Stimulated activated CD4-positive, alpha-beta T cell treated with anti-CD3 and anti-CD28 coated beads, Interleukin-12 subunit alpha, Interleukin-12 subunit beta, amount 100 ng/mL, for 4 hours (primary cell): Measurements from ENCODE around the gene PFDN1.

Experiments used
- DNase-seq: peaks from one replicate; pipeline ENCODE4 v3.0.0-alpha.2; 2020

PFDN1 gene

DNA sequence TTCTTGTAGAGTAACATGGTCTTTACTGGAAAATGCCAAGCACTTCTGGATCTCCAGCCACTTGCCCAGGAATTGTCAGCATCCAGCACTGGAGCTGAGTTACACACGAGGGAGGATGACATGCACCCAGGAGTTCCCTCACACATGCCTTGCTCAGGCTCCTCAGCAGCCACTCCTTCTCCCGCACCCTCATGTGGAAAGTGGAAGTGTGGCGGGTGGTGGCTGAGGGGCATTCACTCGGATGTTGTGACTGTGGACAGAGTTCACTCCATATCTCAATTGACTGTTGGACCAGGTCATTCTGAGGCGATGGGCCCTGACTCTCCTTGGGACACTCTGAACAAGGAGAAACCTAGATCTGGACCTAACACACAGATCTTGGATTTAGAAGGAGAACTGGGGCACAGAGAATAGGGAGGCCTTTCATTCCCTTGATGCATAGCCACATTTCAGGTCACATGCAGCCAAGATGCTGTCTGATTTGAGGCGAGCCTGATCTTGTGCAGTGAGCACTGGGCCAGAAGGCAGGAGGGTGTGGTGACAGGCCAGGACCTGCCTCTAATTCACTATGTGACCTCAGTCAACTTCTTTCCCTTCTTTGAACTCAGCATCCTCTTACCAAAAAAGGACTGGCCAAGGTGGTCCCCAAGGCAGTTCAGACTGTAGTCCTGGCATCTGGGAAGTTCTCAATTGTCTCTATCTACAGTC, 65.9 kb downstream of the PFDN1 start:
- no peak for DNase-seq

DNA sequence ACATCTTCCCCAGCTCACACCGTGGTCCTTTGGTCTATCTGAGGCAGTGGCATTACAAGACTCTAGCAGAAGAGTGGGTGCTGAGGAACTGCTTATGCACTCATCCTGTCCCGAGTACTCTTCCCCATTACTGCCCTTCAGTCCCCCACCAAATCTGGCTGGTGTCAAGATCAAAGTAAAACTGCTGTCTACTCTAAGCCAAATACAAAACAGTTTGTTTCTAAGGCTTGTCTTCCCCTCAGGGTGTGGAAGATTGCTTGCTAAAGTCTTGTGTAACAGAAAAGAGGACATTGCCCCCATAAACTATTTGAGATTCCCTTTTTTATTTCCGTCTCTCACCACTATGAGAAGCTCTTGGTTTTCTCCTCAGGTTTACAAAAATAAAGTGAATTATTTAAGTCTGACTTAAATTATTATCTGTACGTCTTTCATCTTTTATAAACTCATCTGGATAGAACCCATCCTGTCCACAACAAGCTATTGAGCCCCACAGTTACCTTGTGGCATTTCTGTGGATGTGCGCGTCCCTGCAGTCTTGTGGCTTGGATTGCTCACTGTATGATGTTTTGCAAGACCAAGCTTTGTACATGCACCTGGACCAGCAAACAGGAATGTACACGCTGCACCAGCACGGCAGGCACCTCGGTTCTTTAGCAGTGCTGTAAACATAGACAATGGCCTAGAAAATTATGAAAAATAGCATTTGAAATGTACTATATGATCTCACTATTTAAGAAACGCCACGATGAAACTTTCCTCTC, 66.9 kb downstream of the PFDN1 start:
- DNase-seq, result no peak

DNA sequence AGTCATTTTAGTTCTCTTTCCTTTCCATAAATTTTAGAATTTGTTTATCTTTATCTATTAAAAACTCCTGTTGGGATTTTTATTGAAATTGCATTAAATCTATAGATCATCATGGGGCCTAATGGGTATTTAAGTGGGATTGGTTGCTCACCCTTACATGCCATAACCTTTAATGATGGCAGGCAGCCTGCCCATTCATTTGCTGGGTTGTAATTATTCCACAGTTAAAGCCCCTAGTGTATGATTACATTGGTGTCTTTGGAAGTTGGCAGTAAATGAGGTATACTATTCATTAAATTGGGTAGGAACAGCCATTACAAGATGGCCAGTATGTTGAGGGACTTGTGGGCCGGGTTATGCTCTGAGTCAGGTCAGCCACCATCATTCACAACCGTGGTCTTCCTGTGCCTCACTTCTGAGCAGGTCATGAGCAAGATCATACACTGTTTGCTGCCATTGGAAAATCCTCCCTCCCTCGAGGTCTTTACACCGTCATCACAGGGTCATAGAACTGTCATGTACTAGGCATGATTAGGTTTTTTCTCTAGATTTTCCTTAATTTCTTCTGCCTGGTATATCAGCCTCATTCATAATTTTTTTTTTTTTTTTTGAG, 68.4 kb downstream of the PFDN1 start:
- no peak for DNase-seq

DNA sequence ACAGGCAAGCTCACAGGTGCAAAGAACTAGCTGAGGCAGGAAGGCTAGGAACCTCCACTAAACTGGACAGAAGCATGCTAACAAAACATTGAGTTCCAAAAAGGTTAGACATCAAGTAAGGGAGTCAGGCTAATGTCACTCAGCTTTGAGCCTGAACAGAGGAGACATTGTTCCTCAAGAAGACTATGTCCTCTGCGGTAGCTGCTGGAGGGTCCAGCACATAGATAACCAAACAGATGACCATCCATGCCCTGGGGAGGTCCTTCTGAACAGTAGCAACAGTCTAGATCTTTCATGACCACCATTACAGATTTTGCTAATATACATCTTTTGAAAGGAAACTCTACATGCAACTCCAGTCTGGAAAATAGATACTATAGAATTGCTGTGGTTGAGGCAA, 70.2 kb downstream of the PFDN1 start:
- DNase-seq, result no peak

DNA sequence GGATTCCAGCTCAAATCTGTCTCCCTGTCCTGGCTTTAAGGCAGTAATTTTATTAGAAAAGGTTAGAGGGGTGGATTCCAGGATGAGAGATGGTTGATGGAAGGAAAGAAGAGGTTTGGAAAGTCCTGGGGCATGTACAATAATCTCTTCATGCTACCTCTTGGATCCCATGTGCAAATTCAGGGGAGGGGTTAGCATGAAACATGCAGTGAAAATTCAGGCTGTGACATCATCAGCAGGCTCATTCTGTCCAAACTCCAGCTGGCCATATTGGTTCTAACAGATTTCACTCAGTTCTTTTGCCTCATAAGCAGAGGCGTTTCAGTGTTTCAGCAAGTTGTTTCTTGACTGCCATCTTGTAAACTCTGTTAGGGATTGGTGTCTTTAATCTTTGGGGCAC, 72.5 kb downstream of the PFDN1 start:
- no peak for DNase-seq

DNA sequence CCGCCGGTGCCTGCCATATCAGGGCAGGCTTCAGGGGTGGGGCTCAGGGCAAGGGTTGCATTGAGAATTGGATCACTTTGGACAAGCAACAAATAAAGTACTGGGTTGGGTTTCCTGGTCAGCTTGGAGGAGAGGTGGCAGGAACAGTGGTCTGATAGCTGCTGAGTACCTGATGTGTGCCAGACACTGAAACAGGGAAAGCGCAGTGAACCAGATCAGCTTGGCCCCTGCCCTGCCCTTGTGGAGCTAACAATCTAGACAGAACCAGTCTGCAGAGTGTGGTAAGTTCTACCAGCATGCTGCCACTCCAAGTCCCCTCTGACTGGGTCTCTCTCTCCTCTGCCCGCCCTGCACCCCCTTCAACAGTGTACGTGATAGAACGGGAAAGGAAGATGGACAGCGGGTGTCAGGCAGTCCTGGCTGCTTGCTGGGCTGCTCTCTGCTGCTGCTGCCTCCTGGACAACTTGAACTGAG, 74.5 kb downstream of the PFDN1 start:
- DNase-seq, result no peak

DNA sequence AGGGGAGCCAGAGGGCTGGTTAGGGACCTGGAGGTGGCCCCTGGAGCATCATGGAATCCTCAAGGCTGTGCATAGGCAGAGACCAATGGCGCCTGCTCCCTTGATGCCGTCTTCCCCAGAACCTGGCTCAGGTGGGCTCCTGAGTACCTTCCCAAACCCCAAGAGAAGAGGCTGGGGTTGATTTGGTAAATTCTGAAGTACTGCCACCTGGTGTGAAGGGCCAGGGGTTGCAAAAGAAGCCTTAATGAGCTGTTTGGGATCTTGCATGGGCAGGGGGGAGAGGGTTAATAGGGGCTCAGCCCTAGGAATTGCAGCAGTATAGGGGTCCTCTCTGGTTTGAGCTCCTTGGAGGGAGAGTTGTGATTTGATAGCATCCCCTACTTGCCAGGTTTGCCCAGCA, 75.9 kb downstream of the PFDN1 start:
- DNase-seq, result no peak

DNA sequence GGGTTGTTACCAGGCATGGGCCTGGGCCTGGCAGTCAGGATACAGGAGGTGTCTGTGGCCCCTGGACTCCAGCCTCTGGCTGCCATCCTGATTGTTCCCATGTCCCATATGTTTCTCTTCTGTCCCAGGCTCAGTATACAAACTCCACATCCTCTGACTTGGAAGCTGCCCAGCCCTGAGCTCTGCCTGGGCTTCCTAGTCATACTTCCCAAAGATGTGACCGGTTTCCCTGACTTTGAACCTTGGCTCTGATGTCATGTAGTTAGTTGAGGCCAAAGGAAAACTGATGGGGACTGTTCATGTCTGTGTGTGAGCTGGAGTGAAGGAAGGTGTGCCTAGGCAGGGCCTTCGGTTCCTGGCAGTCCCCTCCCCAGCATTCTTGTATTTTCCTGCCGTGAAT, 77.5 kb downstream of the PFDN1 start:
- DNase-seq, result no peak

DNA sequence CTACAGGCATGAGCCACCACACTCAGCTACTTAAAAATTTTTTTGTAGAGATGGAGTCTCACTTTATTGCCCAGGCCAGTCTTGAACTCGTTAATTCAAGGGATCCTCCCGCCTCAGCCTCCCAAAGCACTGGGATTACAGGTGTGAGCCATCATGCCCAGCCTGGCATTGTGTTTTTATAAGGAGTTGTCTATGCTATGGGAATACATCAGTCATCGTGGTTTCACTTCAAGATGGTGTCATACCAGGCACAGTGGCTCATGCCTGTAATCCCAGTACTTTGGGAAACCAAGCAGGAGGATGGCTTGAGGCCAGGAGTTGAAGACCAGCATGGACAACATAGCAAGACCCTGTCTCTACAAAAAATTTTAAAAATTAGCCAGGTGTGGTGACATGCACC, 78.2 kb downstream of the PFDN1 start:
- DNase-seq, result no peak

DNA sequence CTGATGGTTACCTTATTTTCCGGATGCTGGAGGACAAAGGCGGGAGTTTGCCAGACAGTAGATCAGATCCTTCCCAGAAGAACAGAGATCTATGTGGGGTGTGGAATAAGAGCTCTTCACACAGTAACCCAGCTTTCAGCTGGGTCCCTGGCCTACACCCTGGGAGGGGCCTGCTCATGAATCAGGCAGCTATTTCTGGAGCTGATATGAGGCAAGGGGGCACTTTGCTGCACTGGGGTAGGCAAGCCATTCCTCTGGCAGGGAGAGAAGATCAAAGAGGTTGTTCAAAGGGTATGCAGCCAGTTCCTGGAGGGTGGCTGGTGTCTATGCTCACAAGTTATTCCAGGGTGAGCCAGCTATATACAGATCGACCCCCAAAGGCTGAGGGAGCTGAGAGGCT, 79.3 kb downstream of the PFDN1 start:
- DNase-seq, result no peak

DNA sequence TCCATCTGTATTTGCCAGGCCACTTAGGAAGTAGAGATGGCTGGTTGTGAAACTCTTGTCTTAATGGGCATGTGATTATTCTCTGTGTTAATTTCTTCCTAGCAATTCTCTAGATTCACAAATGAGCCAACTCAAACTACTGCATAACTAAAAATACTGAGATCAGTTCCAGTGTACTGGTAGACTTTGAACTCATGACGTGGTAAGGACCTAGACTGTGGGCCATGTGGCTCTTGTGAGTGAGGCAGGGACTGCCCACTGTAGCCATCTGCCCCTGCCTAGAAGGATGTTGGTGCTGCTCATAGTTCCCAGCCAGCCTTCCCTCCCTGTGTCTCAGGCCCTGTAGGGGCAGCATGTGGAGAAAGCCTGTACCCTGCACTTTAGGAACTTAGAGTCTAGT, 80.5 kb downstream of the PFDN1 start:
- no peak for DNase-seq

DNA sequence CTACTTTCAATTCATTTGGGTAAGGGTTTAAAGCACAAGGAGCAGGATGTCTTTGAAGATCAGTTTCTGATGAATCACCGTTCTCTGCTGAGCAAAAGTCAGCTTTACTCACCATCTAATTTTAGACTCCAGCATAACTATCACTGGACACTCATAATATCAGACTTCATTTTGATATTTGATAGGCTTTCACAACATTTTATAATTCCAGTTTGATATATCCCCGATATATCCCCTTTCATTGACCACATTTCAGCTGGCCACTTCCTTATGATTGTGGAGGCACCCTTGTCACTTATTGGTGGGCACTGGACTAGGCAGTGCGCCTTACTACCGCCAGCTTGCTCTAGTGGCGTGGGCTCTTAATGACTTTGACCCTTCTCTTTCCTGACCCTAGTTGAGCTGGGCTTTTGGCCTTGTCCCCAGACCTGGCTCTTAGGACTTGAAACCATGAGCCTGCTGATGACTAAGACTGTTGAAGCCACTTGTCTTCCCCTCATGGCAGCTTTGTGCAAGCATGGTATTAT, 81.1 kb downstream of the PFDN1 start:
- DNase-seq, result no peak

DNA sequence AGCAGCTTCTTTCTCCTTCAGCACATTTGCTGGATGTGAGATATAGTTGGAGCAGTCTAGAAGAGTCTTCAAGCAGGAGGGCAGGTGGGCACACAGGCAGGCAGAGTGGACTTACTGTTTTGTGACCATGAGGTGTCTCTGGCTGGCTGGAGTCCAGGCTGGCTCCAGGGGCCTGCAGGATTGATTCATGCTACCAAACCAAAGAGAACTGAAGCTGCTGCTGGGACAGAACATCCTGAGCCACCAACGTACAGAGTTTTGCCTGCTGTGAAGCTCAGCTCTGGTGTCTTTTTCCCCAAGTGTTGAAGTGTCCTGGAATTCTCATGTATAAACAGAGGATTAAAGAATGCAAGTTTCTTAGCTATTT, 82.2 kb downstream of the PFDN1 start:
- no peak for DNase-seq

DNA sequence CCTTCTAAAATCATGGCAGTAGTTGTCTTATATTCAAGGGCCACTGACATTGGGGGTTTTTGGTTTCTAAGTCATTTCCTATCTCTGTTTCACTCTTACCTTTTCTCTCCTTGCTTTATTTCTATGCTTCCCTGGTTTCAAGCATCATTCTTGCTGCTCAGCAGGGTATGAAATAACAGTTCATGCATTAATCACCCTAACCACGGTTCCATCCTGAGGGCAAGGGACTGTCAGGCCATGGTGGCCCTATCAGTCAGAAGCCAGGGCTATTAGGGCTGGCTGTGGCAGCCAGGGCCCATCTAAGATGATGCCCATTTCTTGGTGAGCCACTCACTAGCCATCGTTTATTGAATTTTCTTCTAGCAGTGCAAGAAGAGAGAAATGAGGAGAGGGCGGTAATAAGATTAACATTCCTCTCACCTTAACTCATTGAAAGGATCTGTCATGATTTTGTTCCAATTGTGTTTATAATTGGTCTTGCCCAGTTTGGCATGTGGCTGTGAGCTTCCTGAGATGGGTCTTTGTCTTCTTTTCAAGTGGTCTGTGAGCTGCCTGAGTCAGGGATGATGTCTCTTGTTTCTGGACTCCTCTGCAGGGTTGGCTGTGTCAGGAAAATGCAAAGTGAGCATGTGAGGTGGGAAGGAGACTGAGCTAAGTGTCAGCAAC, 82.7 kb downstream of the PFDN1 start:
- DNase-seq, result no peak

DNA sequence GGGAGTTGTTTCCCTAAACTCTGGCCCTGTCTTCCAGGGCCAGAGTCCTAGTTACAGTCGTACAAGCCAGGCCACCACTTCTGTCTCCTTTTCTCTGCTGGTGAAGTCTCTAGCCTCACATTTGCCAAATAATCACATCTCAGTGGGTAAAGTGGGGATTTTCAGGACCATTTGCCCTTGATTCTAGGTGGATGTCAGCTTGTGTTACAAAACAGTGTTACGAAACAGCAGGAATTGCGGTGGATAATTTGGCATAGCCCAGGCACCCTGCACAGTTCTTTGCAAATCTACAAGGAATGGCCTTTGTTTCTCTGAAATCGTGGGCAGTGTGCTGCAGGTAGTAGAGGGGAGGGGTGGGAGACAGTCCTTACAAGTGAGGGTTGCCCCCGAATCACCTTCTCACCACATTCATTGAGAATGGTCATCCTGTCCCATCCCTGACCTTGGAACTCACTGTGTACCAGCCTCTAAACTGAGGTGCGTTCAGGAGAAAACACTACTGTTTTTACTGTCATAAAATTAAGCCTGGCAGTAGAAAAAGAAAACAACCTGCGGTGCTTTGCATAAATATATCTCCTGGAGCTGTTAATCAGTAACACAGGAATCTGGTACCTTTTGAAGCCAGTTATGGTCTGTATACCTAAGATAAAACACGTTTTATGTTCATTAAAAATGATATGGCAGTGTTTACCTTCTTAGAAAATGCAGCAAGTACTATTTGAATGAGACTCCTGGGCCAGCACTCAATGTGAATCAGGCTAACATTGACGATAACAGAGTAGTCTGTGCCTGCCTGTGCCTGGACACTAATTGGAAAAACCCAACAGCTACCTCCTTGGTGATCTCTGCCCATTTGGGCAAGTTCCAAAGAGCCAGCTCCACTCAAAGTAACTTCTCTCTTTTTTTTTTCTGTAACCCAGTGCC, 83.6 kb downstream of the PFDN1 start:
- no peak for DNase-seq

DNA sequence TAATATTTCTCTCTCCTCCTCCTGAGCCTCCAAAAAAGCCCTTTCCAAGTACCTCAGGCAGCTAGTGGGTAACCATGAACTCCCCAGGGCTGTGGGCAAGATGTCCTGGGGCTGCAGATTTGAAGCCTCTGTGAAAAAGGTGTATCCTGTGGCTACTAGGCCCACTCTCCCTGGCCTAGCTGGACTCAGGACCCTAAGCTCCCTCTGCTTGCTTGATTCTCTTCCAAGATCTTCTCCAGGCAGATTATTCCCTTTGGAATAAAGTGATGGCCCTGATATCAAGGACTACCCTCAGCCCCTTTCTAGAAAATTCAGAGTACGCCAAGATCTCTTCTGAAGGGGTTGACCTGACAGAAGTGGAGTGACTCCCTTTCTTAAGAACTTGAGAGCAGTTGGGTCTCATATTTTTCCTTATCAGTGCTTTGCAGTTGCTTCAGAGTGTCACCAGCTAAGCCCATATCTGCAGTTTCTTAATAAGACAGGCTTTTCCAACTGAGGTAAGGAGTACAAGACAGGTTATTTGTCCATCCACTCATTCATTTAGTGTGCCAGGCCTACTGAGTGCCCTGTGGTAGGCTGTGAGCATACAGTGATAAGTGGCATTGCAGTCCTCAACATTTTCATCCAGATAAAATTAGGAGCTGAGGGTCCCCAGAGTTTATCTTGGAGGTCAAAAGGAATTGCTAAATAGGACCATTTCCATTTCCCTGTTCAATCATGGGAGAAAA, 85.4 kb downstream of the PFDN1 start:
- DNase-seq, result no peak

DNA sequence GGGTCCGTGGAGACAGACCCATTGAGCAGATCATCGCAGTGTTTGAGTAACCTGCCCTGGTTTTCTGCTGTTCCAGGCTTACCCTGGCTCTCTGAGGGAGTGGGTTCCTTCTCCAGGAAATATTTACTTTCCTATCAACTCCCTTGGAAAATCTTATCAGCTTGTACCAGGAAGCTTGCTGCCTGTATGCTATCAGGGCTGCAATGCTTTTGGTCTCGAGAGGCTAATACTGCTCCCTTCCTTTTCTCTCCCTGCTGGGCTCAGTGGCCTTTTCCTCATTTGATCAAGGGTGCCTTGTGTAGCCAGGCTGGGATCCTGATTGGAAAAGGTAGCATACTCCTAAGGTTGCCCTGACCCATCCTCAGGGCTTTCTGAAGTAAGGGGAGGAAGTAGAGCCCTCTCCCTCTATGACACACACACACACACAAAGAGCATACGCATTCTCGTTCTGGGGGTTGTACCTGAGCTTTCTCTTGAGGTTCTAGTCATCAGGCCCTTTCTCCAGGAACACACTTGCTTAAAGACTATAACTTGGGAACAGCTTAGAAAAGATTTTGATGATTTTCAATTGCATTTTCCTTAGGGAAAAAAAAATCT, 86.3 kb downstream of the PFDN1 start:
- no peak for DNase-seq

DNA sequence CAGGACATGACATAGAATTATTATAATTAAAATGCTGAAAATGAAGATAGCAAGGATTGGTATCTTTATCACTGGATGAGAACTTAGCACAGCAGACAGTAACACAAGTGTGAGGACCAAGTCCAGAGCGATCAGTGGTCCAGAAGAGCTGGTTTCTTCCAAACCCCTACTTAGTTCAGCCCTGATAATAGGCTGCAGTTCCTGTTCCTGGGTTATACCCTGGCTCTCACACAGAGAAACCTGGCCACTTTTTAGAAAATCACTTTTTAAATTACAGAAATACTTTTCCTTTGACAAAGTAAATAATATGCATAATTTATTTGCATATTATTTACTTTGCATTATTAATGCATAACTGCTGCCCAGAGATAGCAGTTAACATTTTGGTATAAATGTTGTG, 87.6 kb downstream of the PFDN1 start:
- no peak for DNase-seq

DNA sequence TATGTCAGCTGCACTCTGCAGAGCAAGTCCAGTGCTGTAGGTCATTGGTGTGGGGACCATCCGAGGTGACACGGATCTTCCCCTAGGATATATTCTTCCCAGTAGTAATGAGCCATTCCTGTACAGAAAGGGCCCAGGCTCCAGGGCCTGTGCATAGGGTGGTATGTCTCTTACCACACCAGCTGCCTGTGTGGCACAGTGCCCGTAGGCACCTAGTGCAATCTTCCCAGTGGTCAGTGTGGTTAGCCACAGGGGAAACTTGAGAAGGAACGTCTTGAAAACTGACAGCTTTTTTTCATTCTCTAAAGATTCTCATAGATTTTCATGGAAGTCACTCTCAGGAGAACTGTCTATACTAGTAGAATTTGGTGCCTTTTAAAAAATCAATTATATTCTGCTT, 88.1 kb downstream of the PFDN1 start:
- DNase-seq, result no peak

DNA sequence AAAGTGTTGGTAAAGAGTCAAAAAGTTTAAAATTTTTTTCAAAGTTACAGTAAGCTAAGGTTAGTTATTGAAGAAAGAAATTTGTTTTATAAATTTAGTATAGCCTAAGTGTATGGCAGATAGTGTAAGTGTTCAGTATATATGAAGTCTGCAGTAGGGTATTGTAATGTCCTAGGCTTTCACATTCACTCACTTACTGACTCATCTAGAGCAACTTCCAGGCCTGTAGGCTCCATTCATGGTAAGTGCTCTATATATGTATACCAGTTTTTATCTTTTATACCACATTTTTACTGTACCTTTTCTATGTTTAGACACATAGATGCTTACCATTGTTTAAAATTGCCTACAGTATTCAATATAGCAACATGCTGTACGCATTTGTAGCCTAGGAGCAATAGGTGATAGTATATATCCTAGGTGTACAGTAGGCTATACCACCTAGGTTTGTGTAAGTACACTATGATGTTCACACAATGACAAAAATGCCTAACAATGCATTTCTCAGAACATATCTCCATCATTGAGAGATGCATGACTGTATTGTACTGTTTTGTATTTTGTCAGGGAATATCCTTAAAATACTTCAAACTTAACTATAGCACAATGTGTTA, 89.4 kb downstream of the PFDN1 start:
- no peak for DNase-seq

DNA sequence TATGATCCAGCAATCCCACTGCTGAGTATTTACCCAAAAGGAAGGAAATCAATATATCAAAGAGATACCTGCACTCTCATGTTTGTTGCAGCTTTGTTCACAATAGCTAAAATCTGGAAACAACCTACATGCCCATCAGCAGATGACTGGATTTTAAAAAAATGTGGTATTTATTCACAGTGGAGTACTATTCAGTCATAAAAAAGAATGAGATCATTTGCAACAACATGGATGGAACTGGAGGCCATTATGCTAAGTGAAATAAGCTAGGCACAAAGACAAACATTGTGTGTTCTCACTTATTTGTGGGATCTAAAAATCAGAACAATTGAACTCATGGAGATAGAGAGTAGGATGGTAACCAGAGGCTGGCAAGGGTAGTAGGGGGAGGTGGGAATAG, 94.8 kb downstream of the PFDN1 start:
- DNase-seq, result no peak
